Retina (tissue), 1 donor: ENCODE data around the gene UHRF1.
"Not testable (repeated sequence)": the region's sequence is repeated elsewhere in the genome, so short reads cannot be mapped to it uniquely, and the experiment has no call there.

Experiments used
- DNase-seq: peaks from one replicate; pipeline ENCODE4 v3.0.0-alpha.2; 2016

Gene UHRF1

GRCh38 chr19:4938461-4938860 lies 29.2 kb downstream of the UHRF1 start:
- not testable (repeated sequence) for DNase-seq

GRCh38 chr19:4939466-4939865 lies 30.2 kb downstream of the UHRF1 start:
- DNase-seq = no peak

GRCh38 chr19:4941638-4942169 lies 32.4 kb downstream of the UHRF1 start:
- not testable (repeated sequence) for DNase-seq

- not testable (repeated sequence) for DNase-seq
Observed at GRCh38 chr19:4950650-4951049, 41.3 kb downstream of the UHRF1 start.

GRCh38 chr19:4951656-4952055 lies 42.4 kb downstream of the UHRF1 start:
- DNase-seq = no peak

- DNase-seq = no peak
Observed at GRCh38 chr19:4952945-4953344, 43.6 kb downstream of the UHRF1 start.

GRCh38 chr19:4954320-4955149 lies 45.2 kb downstream of the UHRF1 start:
- not testable (repeated sequence) for DNase-seq

DNA sequence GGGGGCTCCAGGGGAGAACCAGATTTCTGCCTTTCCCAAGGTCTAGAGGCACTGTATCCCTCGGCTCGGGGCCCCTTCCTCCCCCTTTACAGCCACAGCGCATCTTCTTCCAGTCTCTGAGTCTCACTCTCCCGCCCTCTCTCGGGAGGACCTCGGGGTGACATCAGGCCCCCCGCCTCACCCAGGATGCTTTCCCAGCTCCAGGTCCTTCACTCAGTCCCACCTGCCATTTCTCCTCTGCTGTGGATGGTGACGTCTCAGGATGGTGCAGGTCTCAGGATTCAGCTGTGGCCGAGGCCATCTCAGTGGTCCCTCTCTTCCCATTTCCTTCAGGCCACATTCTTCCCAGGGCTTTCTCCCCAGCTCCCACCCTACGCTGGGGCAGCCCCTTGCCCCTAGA lies 46.0 kb downstream of the UHRF1 start:
- no peak for DNase-seq

GRCh38 chr19:4957981-4958380 lies 48.7 kb downstream of the UHRF1 start:
- DNase-seq = no peak

DNA sequence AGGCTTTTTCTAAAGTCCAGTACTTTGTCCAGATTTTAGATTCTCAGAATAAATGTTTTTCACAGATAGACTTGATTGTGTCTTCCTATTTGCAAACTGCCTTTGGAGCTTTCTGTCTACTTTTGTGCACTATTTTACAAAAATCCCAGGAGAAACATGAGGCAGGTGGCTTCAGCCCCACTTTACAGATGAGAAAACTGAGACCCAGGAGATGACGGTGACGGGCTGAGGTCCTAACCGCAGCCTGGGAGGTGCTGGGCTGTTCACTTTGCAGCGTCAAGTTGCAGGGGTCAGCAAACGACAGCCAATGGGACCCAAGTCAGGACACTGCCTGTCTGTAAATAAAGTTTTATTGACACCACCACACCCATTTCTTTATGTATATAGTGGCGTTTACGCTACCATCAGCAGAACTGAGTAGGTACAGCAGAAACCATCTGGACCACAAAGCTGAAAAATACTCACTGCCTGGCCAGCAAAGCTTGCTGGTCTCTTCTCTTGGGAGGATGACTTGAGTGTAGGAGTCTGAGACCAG lies 52.9 kb downstream of the UHRF1 start:
- no peak for DNase-seq

DNA sequence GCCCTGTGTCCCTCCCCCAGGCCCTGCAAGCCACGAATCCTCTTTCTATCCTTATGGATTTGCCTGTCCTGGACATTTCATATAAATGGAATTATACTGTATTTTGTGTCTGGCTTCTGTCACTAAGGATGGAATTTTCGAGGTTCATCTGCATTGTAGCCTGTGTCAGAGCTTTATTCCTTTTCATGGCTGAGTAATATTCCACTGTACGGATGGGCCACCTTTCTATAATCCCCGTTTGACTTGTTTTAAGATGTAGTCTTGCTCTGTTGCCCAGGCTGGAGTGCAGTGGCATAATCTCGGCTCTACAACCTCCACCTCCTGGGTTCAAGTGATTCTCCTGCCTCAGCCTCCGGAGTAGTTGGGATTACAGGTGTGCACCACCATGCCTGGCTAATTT lies 55.8 kb downstream of the UHRF1 start:
- no peak for DNase-seq

- no peak for DNase-seq
Observed at GRCh38 chr19:4966591-4966990, 57.3 kb downstream of the UHRF1 start.

DNA sequence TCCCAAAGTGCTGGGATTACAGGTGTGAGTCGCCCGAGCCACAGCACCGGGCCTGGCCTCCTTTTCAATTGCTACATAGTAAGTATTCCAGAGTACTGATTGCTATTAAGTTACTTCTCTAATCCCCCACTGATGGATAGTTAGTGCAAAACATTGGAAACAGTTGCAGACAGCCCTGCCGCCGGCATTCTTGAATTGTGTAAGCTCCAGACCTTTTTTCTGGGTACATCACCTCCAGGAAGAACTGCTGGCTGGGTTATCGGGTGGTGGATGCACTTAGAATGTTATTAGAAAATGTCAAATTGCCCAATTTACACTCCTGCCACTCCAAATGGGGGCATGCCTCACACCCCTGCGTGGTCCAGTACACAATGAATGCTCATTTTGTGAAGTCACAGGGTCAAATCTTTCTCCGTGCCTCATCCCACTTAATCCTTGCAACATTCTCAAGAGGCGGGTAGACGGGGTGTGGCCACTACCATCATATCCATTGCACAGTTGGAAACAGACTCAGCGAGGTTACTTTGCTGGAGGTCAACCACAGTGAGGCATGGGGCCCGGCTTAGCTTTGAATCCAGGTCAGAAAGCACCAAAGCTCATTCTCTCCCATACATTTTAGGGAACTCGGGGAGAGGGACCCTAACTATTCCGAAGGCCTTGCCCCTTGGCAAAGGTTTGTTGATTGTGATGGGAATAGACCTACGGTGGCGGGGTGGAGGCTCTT lies 58.6 kb downstream of the UHRF1 start:
- no peak for DNase-seq

- peak; percentile 100 for DNase-seq
Observed at GRCh38 chr19:4968462-4969291, 59.4 kb downstream of the UHRF1 start, which contains the start of gene KDM4B. KDM4B (plus strand) TSS chr19:4969113; CDS start chr19:5032891, 63,778 bp downstream.

- DNase-seq = no peak
Observed at GRCh38 chr19:4969292-4969771, 60.0 kb downstream of the UHRF1 start.

DNA sequence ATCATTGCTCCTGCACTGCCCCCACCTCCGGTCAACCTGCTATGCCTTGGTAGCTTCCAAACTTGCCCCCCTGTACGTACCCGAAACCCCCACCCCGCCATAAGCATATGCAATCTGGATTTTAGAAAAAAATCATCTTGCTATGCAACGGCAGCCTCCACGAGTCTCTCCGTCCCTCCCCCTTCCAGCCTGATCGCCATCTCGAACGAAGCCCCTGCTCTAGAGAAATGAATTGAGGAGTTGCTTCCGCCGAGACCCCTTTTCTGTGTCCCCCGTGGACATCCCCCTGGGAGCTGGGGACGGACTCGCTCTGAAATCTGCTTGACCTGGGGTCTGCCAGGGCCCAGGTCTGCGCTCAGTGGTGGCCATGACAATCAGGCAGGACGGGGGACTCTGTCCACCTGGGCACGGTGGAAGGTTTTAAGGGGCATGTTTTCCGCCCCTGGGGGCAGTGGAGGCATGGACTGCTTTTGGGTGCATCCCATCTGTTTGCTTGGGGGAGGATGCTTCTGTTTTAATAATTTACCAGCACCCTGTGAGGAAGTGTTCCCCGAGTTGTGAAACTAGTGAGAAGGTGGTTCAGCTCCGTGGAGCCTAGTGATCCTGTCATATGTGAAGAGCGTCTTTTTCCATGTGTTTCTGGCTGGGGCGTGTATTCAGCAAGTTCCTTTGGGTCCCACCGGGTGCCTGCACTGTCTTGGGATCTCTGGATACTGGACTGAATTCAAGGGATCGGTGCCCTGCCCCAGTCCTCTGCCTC lies 60.7 kb downstream of the UHRF1 start:
- DNase-seq = peak; percentile 50

DNA sequence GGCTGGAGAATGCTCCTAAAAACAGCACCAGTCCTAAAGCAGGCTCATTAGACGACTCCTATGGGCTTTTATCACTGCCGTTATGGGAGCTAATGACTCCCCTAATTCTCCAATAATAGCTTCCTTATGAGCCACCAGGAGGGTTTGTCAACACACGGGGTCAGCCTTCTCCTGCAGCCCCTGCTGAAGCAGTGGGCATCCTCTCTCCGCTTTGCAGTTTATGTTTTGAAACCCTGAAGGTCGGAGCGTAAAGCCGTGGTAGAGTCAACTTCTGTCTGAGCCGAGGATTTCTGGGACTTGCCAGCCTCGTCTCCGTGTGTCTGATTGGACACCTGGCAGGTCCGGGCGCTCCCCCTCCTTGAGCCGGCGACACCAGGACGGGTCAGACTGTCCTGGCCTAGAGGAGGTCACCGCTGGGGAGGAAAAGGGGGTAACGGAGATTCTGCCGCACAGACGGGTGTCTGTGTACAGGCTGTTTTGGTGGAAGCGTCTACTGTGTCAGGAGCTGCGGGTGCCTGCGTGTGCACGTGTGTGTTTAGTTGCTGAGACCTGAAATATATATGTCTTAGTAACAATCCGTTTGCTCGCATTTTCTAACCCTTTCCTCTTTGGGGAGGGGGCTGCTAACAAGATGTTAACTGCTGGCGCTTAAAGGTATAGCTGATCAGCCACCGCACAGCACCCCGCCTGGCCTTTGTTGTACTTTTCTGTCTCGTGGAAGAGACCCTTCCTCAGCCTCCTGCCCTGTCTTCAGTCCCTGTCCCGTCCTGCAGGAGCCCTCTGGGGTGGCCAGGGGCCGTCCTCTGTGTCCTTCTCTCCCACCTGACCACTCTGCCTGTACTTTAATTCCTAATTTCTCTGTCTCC lies 61.5 kb downstream of the UHRF1 start:
- DNase-seq = peak; percentile 63

- peak; percentile 57 for DNase-seq
Observed at GRCh38 chr19:4971424-4971793, 62.1 kb downstream of the UHRF1 start.

- no peak for DNase-seq
Observed at GRCh38 chr19:4971816-4972495, 62.7 kb downstream of the UHRF1 start.
